GM19452 (cell line): ENCODE measurements around the gene PRKN.
"Not testable (repeated sequence)": the region's sequence is repeated elsewhere in the genome, so short reads cannot be mapped to it uniquely, and the experiment has no call there.

Source experiments
- ATAC-seq: cut with Tn5 transposase; IDR thresholded peaks from one replicate; pipeline ENCODE4 v1.9.1; 2021; ENCODE audit not compliant: unreplicated experiment

PRKN gene

DNA sequence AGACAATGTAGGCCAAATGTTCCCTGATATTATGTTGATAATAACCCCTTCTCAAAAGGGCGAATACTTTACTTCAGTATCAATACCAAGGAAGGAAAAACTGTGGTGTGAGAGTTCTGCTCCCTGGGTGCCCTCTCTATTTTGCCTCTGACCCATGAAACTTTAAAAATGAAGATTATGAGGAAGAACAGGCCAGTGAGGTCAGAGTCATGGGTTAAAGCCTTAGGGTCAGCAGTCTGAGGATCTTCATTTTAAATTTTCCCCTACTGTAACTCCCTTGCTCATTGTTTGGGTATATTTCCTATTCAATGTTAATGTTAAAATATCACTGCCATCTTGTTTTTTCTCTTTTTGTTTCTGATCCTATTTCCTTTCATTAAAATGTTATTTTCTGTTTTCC is 47.9 kb downstream of the PRKN start:
- no peak for ATAC-seq

DNA sequence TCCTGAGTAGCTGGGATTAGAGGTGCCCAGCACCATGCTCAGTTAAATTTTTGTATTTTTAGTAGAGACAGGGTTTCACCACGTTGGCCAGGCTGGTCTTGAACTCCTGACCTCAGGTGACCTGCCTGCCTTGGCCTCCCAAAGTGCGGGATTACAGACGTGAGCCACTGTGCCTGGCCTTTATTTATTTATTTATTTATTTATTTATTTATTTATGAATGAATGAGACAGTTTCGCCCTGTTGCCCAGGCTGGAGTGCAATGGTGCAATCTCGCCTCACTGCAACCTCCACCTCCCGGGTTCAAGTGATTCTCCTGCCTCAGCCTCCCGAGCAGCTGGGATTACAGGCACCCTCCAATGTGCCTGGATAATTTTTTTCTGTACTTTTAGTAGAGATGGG is 48.7 kb downstream of the PRKN start:
- ATAC-seq = not testable (repeated sequence)

DNA sequence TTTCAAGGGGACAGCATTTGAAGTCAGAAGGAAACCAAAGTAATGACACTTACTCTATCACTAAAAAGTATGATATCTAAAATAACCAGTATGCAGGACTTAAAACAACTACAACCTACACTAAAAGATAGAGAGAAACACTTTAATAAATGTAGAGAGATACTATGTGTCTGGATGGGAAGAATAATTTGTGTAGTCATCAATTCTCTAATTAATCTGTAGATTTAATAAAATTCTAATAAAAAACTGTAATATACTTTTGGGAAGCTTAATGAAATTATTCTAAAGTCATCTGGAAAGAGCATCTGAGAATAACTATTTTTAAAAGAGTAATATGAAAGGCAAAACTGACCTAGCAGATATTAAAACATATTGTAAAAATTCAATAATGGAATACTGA is 52.1 kb downstream of the PRKN start:
- no peak for ATAC-seq

DNA sequence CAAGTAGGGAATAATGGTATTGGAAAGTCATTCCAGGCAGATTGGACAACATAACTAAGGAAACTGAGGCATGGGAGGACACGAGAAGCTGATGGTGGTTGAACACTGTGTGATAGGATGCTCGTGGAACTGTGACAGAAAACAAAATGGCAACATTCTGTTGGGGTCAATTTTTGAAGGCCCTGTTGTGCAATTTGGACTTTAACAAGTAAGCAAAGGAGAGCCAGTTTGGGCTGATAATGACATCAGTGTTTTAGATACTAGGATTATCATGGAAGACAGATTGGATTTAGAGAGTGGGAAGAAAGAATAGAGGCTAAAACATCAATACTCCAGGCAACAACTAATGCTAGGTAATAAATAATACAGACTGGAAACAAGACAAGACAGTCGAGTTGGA is 53.1 kb downstream of the PRKN start:
- ATAC-seq = no peak

DNA sequence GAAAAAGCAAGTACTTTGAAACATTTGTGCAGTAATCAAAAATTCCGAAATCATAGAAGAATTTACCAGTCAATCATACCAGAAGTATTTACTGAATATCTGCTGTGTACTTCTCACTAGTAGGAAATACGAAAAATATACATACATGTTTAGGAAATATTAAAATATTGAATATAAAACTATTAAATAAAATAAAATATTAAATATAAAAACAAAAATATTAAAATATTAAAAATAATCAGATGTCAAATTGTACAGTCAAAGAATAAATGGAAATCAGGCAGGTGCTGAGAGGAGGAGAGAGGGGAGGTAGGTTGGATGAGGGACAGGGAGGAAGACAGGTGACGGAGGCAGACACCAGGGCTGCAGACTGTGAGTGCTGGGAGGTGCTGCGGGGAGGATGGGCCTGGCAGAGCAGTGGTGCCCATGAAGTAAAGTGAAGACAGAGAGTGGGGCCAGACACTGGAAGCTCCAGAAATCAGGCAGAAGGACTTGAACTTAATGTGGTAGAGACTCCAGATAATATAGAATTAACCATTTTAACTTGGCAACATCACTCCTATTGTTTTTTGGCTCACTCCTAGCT is 55.9 kb downstream of the PRKN start:
- no peak for ATAC-seq

- no peak for ATAC-seq
Observed at GRCh38 chr6:162670345-162670744, 57.2 kb downstream of the PRKN start.

GRCh38 chr6:162666246-162666645 is 61.3 kb downstream of the PRKN start:
- no peak for ATAC-seq

DNA sequence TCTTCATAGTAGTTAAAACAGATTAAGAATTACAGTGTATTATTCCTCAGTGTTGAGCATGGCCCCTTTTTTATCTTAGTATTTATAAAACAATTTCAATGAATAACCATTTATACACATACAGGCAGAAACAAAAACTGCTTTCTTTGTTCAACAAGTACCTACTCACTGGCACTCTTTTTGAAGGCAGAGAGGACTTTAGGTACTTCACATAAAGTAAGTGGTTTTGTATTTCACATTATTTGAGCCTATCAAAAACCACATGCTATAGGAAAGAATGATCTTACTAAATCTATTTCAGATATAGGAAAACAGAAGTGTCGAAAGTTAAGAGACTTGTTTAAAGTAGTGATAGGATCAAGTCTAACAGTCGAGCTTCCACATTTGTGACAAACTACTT is 73.8 kb downstream of the PRKN start:
- ATAC-seq = no peak

DNA sequence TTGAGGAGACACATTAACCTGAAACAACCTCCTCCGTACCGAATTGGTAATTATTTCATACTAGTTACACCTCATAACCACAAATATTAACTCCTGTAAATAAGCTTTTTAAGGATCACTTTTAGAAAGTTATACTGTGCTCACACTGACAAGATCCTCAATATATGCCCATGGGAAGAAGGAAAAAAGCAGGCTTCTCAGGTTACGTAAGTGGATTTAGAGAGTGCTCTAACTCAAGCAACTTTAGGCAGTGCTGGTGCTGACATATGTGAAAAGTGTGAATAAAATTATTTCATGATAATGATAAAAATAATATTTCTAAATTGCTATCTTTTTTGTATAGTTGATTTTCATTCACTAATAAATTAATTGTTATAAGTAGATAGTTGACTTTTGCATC is 76.1 kb downstream of the PRKN start:
- no peak for ATAC-seq

DNA sequence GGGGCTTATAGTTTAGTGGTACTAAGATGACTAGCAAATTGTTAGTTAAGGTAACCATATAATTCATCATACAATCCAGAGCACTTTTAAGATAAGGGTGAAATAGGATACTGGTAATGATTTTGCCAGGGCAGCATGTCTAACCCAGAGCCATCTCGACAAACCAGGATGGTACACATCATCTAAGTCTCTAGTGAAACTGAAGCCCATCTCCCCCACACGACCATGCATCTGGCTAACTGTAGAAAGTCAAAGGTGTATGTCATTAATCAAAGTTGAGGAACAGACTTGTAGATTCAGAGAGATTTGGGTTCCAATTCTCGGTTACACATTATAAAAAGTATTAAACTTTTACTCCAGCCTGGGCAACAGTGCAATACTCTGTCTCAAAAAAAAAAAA is 78.3 kb downstream of the PRKN start:
- ATAC-seq = no peak

DNA sequence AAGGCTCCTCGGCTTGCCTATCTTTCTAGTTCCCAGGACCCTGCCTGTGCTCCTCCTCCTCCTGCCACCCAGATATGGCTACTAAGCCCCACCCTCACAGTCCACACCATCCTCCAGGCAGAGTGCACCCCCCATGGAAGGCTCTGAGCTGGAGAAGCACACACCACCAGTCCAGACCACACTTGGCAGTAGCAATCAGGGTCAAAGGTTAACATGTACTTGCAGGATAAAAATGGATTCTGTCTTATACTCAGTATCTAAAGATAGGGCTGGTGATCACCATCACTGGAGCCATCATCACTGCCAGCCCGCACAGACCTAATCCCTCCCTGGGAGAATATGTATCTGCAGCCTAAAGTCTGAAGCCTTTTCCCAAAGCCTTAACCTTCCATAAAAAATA is 83.4 kb downstream of the PRKN start:
- ATAC-seq = no peak

- ATAC-seq = no peak
Observed at GRCh38 chr6:162640756-162641155, 86.8 kb downstream of the PRKN start.

GRCh38 chr6:162639951-162640350 is 87.6 kb downstream of the PRKN start:
- no peak for ATAC-seq

DNA sequence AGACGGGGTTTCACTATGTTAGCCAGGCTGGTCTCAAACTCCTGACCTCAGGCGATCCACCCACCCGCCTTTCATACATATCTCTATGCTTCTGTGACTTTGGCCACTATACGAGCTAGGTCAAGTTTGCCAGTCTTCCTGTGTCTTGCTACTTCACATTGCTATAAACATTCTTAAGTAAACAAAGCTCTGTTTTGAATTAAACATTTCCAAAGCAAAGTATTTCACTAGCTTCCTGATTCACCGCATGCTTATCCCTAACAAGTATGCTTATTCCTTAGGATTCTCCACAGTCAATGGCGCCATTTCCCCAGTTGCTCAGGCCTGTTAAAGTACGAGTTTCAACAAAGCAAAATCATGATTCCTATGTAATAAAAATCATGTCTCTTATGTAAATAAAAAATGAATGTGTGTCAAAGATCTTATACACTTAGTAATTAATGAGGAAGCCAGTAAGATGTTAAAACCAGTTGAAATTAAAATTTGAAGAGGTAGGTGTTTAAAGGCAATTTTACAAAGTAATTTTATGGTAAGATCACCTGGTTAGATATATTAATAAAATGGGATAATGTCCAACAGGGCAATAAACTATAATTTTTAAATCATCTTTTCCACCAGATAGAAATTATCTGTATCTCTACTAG is 88.5 kb downstream of the PRKN start:
- no peak for ATAC-seq

GRCh38 chr6:162637317-162637716 is 90.2 kb downstream of the PRKN start:
- ATAC-seq = no peak

- no peak for ATAC-seq
Observed at GRCh38 chr6:162636167-162636566, 91.4 kb downstream of the PRKN start.

DNA sequence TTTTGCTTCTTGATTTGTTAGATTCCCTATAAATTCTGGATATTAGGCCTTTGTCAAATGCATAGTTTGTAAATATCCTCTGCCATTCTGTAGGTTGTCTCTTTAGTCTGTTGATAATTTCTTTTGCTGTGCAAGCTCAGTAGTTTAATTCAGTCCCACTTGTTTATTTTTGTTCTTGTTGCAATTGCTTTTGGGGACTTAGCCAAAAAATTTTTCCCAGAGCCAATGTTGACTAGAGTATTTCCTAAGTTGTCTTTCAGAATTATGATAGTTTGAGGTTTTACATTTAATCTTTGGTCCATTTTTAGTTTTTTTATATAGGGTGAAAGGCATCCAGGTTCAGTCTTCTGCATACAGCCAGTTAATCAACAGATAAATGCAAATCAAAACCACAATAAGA is 96.0 kb downstream of the PRKN start:
- no peak for ATAC-seq

DNA sequence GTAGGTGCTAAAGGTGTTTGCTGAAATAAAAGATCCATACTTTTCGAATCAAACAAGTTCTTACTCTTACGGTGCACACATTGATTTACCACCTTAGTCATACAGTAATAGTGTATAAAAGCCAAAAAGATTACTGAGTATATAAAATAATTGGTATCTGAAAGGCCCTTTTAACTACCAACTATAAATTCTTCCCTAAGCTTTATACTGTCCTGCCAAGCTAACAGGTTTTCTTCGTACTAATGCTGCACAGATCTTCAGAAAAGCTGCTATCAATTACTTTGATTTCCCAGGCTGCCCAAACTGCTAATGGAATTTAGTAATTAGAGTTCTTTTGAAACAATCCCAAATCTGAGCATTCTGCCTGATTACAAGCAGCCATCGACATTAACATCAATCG is 97.5 kb downstream of the PRKN start:
- no peak for ATAC-seq

GRCh38 chr6:162627825-162628224 is 99.7 kb downstream of the PRKN start:
- ATAC-seq = no peak

DNA sequence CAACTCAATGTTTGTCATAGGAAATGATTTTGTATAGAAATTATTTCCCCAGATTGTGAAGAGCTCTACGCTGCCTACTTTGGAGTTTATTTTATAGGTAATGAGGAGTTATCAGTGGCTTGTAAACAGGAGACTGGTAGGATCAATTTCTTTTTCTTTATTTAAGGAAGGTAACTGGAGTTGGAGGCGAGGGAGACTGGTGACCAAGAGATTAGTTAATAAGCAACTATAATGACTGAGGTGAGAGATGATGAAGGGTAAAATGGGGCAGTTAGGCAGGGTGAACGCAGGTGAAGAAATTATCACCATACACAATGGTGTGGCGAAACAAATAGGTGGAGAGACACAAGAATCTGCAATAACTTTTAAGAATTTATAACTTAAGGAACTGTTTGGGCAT is 100.2 kb downstream of the PRKN start:
- no peak for ATAC-seq

DNA sequence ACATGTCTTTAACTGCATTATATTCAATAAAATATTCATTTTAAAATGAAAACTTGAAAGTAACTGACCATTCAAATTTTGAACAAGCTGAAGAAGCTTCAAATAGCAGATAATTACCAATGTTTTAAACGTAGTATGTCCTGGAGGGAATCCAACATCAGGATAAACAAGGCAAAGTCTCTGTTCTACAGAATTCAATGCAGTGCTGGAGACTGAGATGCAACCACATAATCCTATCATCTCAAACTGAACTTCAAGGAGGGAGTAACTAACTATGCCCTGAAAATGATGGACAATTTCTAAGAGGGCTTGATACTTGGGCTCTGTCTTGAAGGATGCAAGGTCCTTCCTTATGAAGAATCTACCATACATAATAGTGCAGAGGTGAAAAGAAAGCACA is 100.7 kb downstream of the PRKN start:
- ATAC-seq = no peak

- ATAC-seq = no peak
Observed at GRCh38 chr6:162625846-162626540, 101.6 kb downstream of the PRKN start.

DNA sequence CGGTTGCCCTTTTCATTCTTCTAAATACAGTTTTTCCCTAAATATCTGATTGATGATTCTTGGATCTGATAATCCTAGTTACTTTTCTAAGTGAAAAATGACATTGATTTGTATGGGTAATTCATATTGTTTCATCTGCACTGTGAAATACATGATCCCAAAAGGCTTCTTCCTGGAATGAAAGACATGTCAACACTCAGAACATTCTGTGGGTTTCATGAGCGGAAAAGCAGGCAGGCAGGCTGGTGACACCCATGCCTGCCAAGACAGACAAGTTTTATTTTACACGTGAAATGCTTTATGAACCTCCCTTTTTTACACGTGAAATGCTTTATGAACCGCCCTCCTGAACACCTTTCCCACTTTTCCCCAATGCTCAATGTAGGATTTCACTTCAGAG is 105.0 kb downstream of the PRKN start:
- no peak for ATAC-seq
